Breast epithelium (tissue), 4 donors: Measurements from ENCODE around the gene ARF1. TPM values are rescaled to one million over a fixed set of nuclear protein-coding genes. Genes with fewer than 3 reads are reported as not detected.
A peak's percentile ranks its signal among the peaks of the same experiment; 100 is the strongest.

ENCODE experiments used
- DNase-seq, 2 donors: peaks; one replicate each; pipeline ENCODE4 v3.0.0-alpha.2; 2019; ENCODE audit warnings: low spot score in 2 of 2
- H3K27ac ChIP-seq, 2 donors: fragments of 200-600 bp; sonication (generic) in 1 of 2; one replicate each; pipeline ENCODE4 v1.5.1; 2016 to 2019; ENCODE audit warnings: mild to moderate bottlenecking in 1 of 2
- H3K27me3 ChIP-seq, 2 donors: fragments of 200-600 bp; sonication (generic) in 1 of 2; one replicate each; pipeline versions ENCODE4 v1.5.1 to v1.6.0; 2017 to 2019; ENCODE audit warnings: control low read depth in 1 of 2, mild to moderate bottlenecking in 1 of 2
- H3K36me3 ChIP-seq: fragments of 200-600 bp; one replicate; pipeline ENCODE4 v1.5.1; 2019
- H3K4me1 ChIP-seq, 2 donors: fragments of 200-600 bp; sonication (generic); one replicate each; pipeline ENCODE4 v1.5.1; 2016 to 2019; ENCODE audit warnings: control low read depth in 1 of 2
- H3K4me3 ChIP-seq, 3 donors: fragments of 200-600 bp; sonication (generic); 1 replicate in 2 of 3; 2 replicates in 1 of 3; pipeline ENCODE4 v1.5.1; 2016 to 2019; ENCODE audit warnings: mild to moderate bottlenecking in 3 of 3, moderate library complexity in 2 of 3
- H3K9me3 ChIP-seq, 2 donors: fragments of 200-600 bp; sonication (generic) in 1 of 2; one replicate each; pipeline ENCODE4 v1.5.1; 2016 to 2019; ENCODE audit warnings: control low read depth in 1 of 2
- CTCF ChIP-seq, 3 donors: fragments of 450-650 bp; IDR thresholded peaks; one replicate each; pipeline ENCODE4 v1.5.1; 2016 to 2017; ENCODE audit warnings: antibody characterized with exemption in 3 of 3, mild to moderate bottlenecking in 3 of 3, moderate library complexity in 3 of 3
- POLR2A ChIP-seq: fragments of 450-650 bp; IDR thresholded peaks from one replicate; pipeline ENCODE4 v1.6.1; 2016; ENCODE audit warnings: antibody characterized with exemption, mild to moderate bottlenecking, moderate library complexity
- POLR2AphosphoS5 ChIP-seq, 3 donors: sonication (generic); formaldehyde crosslinking; IDR thresholded peaks; one replicate each; pipeline ENCODE4 v1.6.1; 2017; ENCODE audit warnings: antibody characterized with exemption in 3 of 3
- intact Hi-C: fragments of 100-400 bp; cut with DNase I; formaldehyde crosslinking; loops from one replicate; pipeline ENCODE4 v1.15.1; 2023; ENCODE audit warnings: low total_unique reads
- total RNA-seq, 3 donors: library from RNA; depleted of rRNA; stranded (reverse); fragments of >200 nt; gene quantifications; one replicate each; pipeline ENCODE4 v1.1.0, GENCODE V29; 2016

The ARF1 gene
- total RNA-seq, 3 donors from 2014 or later = 263 to 295 (median 292) TPM

- intact Hi-C loops = no loop called here
- Histone ChIP-seq H3K27me3 (no peaks in the 10 kb centered on the region), H3K4me3 (no peak overlapping the region), H3K9me3 (no peaks in the 10 kb centered on the region), H3K4me1 (peaks cover 8 to 12% of the 10 kb centered on the region in 2 donors), H3K27ac (peak overlapping the region; percentile 84 to 94), H3K36me3 (peaks cover 4% of the 10 kb centered on the region)
- no peak for DNase-seq
- no peak for TF ChIP-seq CTCF (IDR thresholded peaks at IDR 0.05)
- TF ChIP-seq POLR2A = no peak
- TF ChIP-seq POLR2AphosphoS5 (IDR thresholded peaks at IDR 0.05) = no peak
These were observed 18.5 kb downstream of the ARF1 start for GRCh38 chr1:228100822-228101613.

- intact Hi-C loops = no loop called here
- no peaks in the 10 kb centered on the region for H3K9me3 ChIP-seq
- peaks cover 8 to 9% of the 10 kb centered on the region in 2 donors for H3K4me1 ChIP-seq
- peak overlapping the region; percentile 84 to 94 for H3K27ac ChIP-seq
- no peaks in the 10 kb centered on the region for H3K27me3 ChIP-seq
- no peak for TF ChIP-seq POLR2AphosphoS5 (IDR thresholded peaks at IDR 0.05)
- TF ChIP-seq CTCF (IDR thresholded peaks at IDR 0.05) = no peak
- no peak for TF ChIP-seq POLR2A
- no peak for DNase-seq
- H3K36me3 ChIP-seq = peaks cover 4% of the 10 kb centered on the region
- peak overlapping the region; percentile 66 to 94 (median 69) for H3K4me3 ChIP-seq
These were observed 19.1 kb downstream of the ARF1 start for GRCh38 chr1:228101614-228101993.

- no peaks in the 10 kb centered on the region for H3K9me3 ChIP-seq
- intact Hi-C loops = no loop called here
- peak overlapping the region; percentile 66 to 94 (median 69) for H3K4me3 ChIP-seq
- peaks cover 4% of the 10 kb centered on the region for H3K36me3 ChIP-seq
- no peaks in the 10 kb centered on the region for H3K27me3 ChIP-seq
- no peak for DNase-seq
- peak overlapping the region; percentile 84 to 94 for H3K27ac ChIP-seq
- peaks cover 8 to 9% of the 10 kb centered on the region in 2 donors for H3K4me1 ChIP-seq
- TF ChIP-seq POLR2A = no peak
- TF ChIP-seq POLR2AphosphoS5 (IDR thresholded peaks at IDR 0.05) = no peak
- no peak for TF ChIP-seq CTCF (IDR thresholded peaks at IDR 0.05)
These were observed 19.7 kb downstream of the ARF1 start for GRCh38 chr1:228101994-228102790.

- peak; percentile 90 to 94 for DNase-seq
- Histone ChIP-seq H3K4me3 (peak within 1 kb of the TSS; percentile 66 to 94 (median 69)), H3K27me3 (no peaks in the 10 kb centered on the region), H3K4me1 (peaks cover 9 to 11% of the 10 kb centered on the region in 2 donors), H3K9me3 (no peaks in the 10 kb centered on the region), H3K36me3 (peaks cover under 1% of the 10 kb centered on the region), H3K27ac (peak within 1 kb of the TSS; percentile 84 to 94)
- TF ChIP-seq CTCF (IDR thresholded peaks at IDR 0.05) (no peak), POLR2A (peak; percentile 61), POLR2AphosphoS5 (IDR thresholded peaks at IDR 0.05) (peak; percentile 78 to 96 (median 92))
- intact Hi-C loops = no loop called here
These were observed 20.5 kb downstream of the ARF1 start, which contains the start of gene C1orf35 for GRCh38 chr1:228102791-228103620. Gene C1orf35 (minus strand): TSS chr1:228103325. CDS start chr1:228103227, 98 bp downstream.
